SK-N-MC (cell line): ENCODE results near the gene SALL1.

Experiments
- DNase-seq: peaks from one replicate; pipeline ENCODE4 v3.0.0-alpha.2; 2011; ENCODE audit warnings: low read depth, low spot score
- H3K27ac ChIP-seq: fragments of 200-600 bp; sonication (generic); 2 replicates; pipeline ENCODE4 v1.5.1; 2016; ENCODE audit warnings: mixed run types
- H3K36me3 ChIP-seq: fragments of 200-600 bp; sonication (generic); 2 replicates; pipeline ENCODE4 v1.6.1; 2017; ENCODE audit warnings: antibody characterized with exemption, low read length, mixed read lengths; ENCODE audit not compliant: insufficient read depth
- H3K4me3 ChIP-seq: fragments of 200-600 bp; sonication (generic); 2 replicates; pipeline ENCODE4 v1.5.1; 2016
- H3K9ac ChIP-seq: fragments of 200-600 bp; sonication (generic); 2 replicates; pipeline ENCODE4 v1.8.0; 2017; ENCODE audit warnings: mixed run types, mixed read lengths; ENCODE audit not compliant: insufficient read length
- H3K9me3 ChIP-seq: fragments of 200-600 bp; sonication (generic); 2 replicates; pipeline ENCODE4 v1.6.1; 2017; ENCODE audit warnings: low read depth, mild to moderate bottlenecking, antibody characterized with exemption, low read length, moderate library complexity, mixed read lengths
- EZH2 ChIP-seq: fragments of 200-600 bp; sonication (generic); IDR thresholded peaks from one replicate; pipeline ENCODE4 v1.6.1; 2017; ENCODE audit warnings: antibody characterized with exemption
- FOXP2 ChIP-seq: optimal IDR thresholded peaks from 2 replicates; pipeline ENCODE3; 2011; ENCODE audit warnings: mild to moderate bottlenecking, moderate library complexity; ENCODE audit not compliant: insufficient read depth; ENCODE audit errors: extremely low read length, control extremely low read depth
- POLR2AphosphoS5 ChIP-seq: IDR thresholded peaks from 2 replicates; pipeline ENCODE4 v1.6.1; 2012; ENCODE audit warnings: mild to moderate bottlenecking, low read depth, low read length, borderline replicate concordance

SALL1 gene

DNA sequence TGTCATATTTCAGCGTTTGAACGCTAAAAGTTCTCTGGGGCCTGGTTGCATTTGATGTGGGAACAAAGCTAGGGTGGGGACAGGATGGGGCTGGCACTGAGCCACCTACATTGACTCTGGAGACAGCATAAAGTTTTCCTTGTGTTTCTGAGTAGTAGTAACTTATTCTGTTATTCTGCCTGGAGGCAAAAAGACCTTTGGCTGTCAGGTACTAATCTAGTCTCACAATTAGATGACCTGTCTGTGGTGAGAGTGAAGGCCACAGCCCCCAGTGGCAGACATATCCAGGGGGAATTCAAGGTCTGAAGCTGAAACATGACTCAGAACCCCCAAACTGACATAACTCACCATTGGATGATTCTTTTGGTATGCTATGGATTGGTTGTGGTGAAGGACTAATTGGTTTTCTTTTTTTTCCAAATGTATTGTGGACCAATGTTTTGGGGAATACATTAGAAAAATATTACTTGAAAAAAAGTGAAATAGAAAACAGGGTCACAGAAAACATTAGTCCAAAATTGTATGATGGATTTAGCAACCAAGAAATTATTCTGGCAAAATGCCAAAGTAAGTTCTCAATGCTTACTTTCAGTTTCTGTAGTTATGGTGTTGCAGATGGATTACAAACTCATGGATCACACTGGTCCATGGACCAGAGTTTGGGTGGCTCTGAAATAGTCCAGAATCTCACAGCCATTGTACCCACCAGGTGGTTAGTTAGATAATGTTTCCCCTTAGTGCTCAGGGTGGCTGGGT lies 10.5 kb upstream of the SALL1 start:
- no peak for DNase-seq
- TF ChIP-seq FOXP2 (no peak), POLR2AphosphoS5 (no peak), EZH2 (no peak)
- Histone ChIP-seq H3K4me3 (no peak overlapping the region), H3K9ac (no peak overlapping the region), H3K36me3 (no peaks in the 10 kb centered on the region), H3K9me3 (no peaks in the 10 kb centered on the region), H3K27ac (no peak overlapping the region)

DNA sequence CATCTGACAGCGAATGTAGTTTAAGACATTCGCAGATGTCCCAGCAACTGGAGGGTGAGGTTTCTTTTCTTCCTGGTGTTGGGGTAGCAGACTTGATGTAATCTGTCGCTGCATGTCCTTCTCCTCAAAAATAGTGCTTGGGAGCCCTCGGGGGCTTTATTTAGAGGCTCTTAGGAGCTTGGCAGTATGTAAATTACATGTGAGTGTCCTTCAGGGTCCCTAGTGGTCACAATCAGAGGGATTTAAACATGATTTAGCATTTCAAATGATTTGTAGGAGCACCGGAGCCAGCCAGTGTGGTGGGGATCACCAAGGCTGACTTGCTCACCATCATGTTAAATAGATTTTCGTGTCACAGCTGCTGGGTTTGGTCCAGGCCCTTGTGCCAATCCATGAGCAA lies 8.8 kb upstream of the SALL1 start:
- no peak for DNase-seq

DNA sequence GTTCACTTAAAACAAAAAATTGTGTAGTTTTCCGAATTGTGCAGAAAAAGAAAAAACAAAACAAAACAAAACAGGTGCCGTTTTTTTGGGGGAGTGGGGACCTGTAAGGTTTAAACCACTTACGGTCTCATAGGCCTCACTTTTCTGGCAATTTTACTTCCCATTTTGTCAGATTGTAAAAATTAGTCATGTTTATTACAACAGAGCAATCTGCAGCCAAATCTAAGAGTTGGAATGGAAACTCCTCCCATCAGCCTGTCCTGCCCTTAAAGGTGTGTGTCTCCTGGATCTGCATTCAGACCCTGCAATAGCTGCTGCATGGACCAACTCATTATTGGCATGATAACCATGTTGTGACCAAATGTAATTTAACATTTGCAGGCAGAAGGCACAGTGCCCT lies 8.2 kb upstream of the SALL1 start:
- H3K27ac ChIP-seq: no peak overlapping the region
- DNase-seq: no peak
- no peak overlapping the region for H3K9ac ChIP-seq
- TF ChIP-seq POLR2AphosphoS5 (no peak), EZH2 (no peak), FOXP2 (no peak)
- H3K36me3 ChIP-seq: no peaks in the 10 kb centered on the region
- H3K4me3 ChIP-seq: no peak overlapping the region
- no peaks in the 10 kb centered on the region for H3K9me3 ChIP-seq

More for the DNA sequence above, 8.8 kb upstream of the SALL1 start:
- TF ChIP-seq EZH2 (no peak), POLR2AphosphoS5 (no peak), FOXP2 (no peak)
- H3K27ac ChIP-seq: no peak overlapping the region
- no peaks in the 10 kb centered on the region for H3K9me3 ChIP-seq
- no peaks in the 10 kb centered on the region for H3K36me3 ChIP-seq
- H3K9ac ChIP-seq: no peak overlapping the region
- H3K4me3 ChIP-seq: no peak overlapping the region

DNA sequence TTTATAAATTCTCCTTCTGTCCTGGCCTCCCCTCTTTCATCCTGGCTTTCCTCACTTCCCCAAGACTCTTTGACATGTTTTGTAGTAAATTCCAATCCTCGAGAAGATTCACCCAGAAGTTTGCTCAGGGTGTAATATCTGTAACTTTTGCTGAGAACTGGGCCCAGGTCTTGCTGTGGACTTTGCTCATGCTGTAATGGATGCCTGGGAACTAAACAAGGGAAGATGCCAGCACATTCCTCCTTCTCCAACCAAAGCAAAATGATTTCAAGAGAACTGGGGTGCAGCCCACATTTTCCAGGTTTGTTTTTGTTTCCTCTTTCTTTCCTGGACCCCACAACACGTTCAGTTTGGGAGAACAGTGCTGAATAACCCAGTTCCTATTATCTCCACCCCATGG lies 6.6 kb upstream of the SALL1 start:
- H3K9me3 ChIP-seq: no peaks in the 10 kb centered on the region
- H3K36me3 ChIP-seq: no peaks in the 10 kb centered on the region
- TF ChIP-seq EZH2 (no peak), FOXP2 (no peak)
- H3K4me3 ChIP-seq: no peak overlapping the region
- no peak overlapping the region for H3K9ac ChIP-seq
- DNase-seq: no peak
- no peak overlapping the region for H3K27ac ChIP-seq

DNA sequence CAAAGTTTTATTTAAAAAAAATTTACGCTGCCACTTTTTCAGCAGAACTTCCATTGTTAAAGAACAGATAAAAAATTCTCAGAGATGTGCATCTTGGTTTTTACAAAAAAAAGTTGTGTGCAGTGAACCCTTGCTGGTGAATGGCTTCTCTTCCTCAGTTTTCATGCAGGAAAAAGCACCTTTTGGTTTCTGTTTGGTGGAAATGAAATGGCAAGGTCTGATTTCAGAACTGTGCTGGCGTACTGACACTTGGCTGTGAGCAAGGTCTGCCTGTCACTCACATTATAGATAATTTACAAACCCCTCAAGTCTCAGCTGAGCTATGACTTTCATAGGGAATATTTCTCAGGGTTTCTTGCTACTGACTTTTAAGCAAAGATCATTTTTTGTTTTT lies 5.7 kb upstream of the SALL1 start:
- Histone ChIP-seq H3K36me3 (no peaks in the 10 kb centered on the region), H3K4me3 (no peak overlapping the region), H3K9ac (no peak overlapping the region), H3K27ac (no peak overlapping the region), H3K9me3 (no peaks in the 10 kb centered on the region)
- no peak for DNase-seq
- no peak for TF ChIP-seq POLR2AphosphoS5

DNA sequence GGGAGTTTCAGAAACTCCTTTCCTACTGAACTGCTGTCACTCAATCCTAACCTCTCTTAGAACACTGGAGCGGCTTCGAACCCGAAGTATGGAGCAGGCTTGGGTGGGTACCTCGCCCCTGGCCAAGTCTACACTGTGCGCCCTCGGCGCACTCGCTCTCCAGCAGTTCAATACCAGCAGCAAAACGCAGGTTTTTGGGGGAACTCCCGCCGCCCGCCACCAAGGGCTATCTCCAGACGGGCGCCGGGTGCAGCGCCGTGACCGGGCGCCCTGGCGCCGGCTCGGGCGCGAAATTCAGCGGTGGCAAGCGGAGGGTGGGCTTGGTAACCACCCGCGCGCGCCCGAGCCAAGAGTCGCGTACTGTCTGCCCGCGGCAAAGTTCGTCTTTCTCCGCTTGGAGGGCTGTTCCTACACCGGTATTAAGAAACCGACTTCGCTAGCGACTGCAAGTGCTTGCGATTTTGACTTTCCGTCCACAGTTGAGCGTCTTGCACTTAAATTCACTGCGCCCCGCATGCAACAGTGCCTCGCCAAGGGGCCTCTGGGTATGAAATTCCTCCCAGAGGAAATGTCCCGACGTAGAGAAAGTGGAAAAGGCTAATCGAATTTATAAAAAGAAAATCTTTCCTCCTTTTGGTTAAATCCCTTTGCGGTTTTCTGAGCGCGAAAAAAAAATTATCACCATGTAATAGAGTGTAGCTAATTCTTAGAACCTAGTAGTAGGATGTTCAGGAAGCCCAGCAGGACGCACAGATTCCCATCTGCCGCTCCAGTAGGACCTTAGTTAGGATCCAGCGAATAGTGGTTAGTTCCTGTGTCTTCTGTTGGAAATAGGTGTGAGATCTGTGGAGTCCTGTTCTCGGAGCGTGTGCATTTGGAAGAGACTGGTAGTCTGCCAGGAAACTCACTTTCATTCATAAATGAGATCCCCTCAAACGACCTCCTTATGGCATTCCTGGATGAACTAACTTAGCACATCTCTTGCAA lies 5.0 kb upstream of the SALL1 start:
- no peaks in the 10 kb centered on the region for H3K9me3 ChIP-seq
- no peak overlapping the region for H3K4me3 ChIP-seq
- no peak for TF ChIP-seq POLR2AphosphoS5
- TF ChIP-seq FOXP2: no peak
- TF ChIP-seq EZH2: no peak
- H3K36me3 ChIP-seq: no peaks in the 10 kb centered on the region
- H3K9ac ChIP-seq: no peak overlapping the region
- no peak overlapping the region for H3K27ac ChIP-seq
- DNase-seq: no peak

DNA sequence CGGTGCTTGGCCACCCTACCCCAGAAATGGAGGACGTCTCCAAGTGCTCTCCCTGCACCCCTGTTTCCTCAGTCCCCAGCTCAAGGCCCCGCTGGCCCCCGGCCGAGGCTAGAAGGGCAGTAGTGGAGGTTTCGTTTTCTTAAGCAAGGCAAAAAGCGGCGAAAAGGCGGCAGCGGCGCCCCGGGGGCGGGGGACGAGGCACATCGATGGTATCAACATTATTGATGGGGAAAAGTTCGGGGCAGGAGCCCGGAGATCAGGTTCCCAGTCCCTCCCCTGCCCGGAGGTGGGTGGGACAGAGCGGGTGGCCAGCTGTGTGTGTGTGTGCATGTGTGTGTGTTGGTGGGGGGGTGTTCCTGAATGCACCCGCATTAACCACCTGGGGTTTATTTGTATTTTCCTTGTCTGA lies 4.1 kb upstream of the SALL1 start:
- Histone ChIP-seq H3K9ac (no peak overlapping the region), H3K36me3 (no peaks in the 10 kb centered on the region), H3K9me3 (no peaks in the 10 kb centered on the region), H3K27ac (no peak overlapping the region), H3K4me3 (no peak overlapping the region)
- no peak for TF ChIP-seq FOXP2
- no peak for TF ChIP-seq EZH2
- TF ChIP-seq POLR2AphosphoS5: no peak
- DNase-seq: no peak

DNA sequence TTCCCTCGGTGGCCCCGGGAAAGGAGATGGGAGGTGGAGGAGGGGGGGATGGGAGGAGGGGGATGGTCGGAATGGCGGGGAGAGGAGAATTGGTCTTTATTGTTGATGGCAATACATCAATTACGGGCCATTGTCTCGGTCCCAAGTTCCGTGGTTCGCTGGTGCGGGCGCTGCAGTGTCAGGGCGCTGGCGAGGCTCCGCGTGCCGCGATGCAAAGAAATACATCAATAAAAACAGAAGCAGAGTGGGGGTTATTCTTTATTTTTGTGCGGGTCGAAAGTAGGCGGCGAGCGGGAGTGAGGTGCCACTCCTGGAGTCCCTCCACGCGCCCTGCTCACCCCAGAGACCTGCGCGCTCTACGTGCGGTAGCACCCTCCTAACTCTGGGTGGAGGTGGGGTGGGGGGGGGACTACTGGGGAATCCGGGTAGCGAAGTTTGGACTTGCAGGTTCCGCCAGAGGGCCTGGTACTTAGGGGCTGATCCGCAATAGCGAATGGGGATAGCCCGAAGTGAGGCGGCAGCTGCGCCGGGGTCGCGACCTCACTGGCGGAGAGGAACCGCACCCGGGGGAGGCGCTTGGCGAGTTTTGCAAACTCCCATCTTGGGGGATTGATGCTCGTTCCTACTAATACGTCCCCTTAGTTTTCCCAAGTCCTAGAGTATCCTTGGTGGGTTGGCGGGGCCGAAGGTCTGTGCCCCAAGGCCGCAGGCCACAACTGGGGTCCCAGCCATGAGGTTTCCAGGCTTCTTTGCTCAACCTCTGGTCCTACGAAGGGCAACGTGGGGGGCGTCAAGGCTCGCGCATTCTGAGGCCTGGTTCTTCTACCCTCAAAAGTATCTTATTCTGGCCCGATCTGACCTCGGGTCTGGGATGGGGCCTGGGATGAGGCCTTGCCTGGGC lies 3.5 kb upstream of the SALL1 start:
- Histone ChIP-seq H3K9ac (no peak overlapping the region), H3K36me3 (no peaks in the 10 kb centered on the region), H3K27ac (no peak overlapping the region), H3K9me3 (no peaks in the 10 kb centered on the region), H3K4me3 (no peak overlapping the region)
- no peak for TF ChIP-seq EZH2
- TF ChIP-seq POLR2AphosphoS5: no peak
- TF ChIP-seq FOXP2: no peak
- DNase-seq: no peak
